H9 (cell line): ENCODE data around the gene AGAP3. TPM values are rescaled to one million over a fixed set of nuclear protein-coding genes. Genes with fewer than 3 reads are reported as not detected.

Source experiments
- DNase-seq: peaks from one replicate; pipeline ENCODE4 v3.0.0-alpha.2; 2017
- H2AFZ ChIP-seq: one replicate; pipeline ENCODE4 v1.6.1; 2013; ENCODE audit warnings: mild to moderate bottlenecking, low read length, control low read depth, moderate library complexity
- H2AK5ac ChIP-seq: 2 replicates; pipeline ENCODE4 v1.6.1; 2013; ENCODE audit warnings: low read length, control low read depth, mixed read lengths; ENCODE audit not compliant: insufficient read length
- H2BK120ac ChIP-seq: one replicate; pipeline ENCODE4 v1.6.1; 2013; ENCODE audit warnings: low read depth, mild to moderate bottlenecking, low read length, control low read depth, inconsistent platforms; ENCODE audit not compliant: poor library complexity, severe bottlenecking
- H2BK12ac ChIP-seq: 2 replicates; pipeline ENCODE4 v1.6.1; 2013; ENCODE audit warnings: low read length, control low read depth, mixed read lengths, low read depth; ENCODE audit not compliant: insufficient read length
- H2BK15ac ChIP-seq: 2 replicates; pipeline ENCODE4 v1.6.1; 2013; ENCODE audit warnings: low read depth, low read length, control low read depth
- H2BK20ac ChIP-seq: one replicate; pipeline ENCODE4 v1.6.1; 2013; ENCODE audit warnings: low read depth, mild to moderate bottlenecking, low read length, control low read depth, inconsistent platforms; ENCODE audit not compliant: poor library complexity, severe bottlenecking
- H2BK5ac ChIP-seq: 2 replicates; pipeline ENCODE4 v1.6.1; 2013; ENCODE audit warnings: low read length, control low read depth, mixed read lengths; ENCODE audit not compliant: insufficient read length
- H3K14ac ChIP-seq: 2 replicates; pipeline ENCODE4 v1.6.1; 2013; ENCODE audit warnings: low read length, control low read depth; ENCODE audit not compliant: insufficient read depth
- H3K18ac ChIP-seq: 2 replicates; pipeline ENCODE4 v1.6.1; 2013; ENCODE audit warnings: low read depth, mild to moderate bottlenecking, mixed read lengths, low read length, control low read depth; ENCODE audit not compliant: insufficient read length
- H3K23ac ChIP-seq: 2 replicates; pipeline ENCODE4 v1.6.1; 2013; ENCODE audit warnings: low read length, control low read depth, mixed read lengths, low read depth; ENCODE audit not compliant: insufficient read length
- H3K23me2 ChIP-seq: 2 replicates; pipeline ENCODE4 v1.6.1; 2013; ENCODE audit warnings: low read depth, mild to moderate bottlenecking, mixed read lengths, low read length, control low read depth; ENCODE audit not compliant: insufficient read length, poor library complexity, severe bottlenecking
- H3K27ac ChIP-seq: 2 replicates; pipeline ENCODE4 v1.5.1; 2013; ENCODE audit warnings: low read length, control low read depth, mixed read lengths, low read depth; ENCODE audit not compliant: insufficient read length
- H3K27me3 ChIP-seq: 2 replicates; pipeline ENCODE4 v1.6.1; 2013; ENCODE audit warnings: low read length, control low read depth, inconsistent platforms; ENCODE audit not compliant: insufficient read depth
- H3K4ac ChIP-seq: 2 replicates; pipeline ENCODE4 v1.6.1; 2013; ENCODE audit warnings: low read depth, mild to moderate bottlenecking, control low read depth, inconsistent platforms, low read length, moderate library complexity
- H3K4me1 ChIP-seq: 2 replicates; pipeline ENCODE4 v1.6.1; 2013; ENCODE audit warnings: low read length, control low read depth, inconsistent platforms; ENCODE audit not compliant: insufficient read depth
- H3K4me2 ChIP-seq: 2 replicates; pipeline ENCODE4 v1.6.1; 2013; ENCODE audit warnings: low read length, control low read depth, mixed read lengths; ENCODE audit not compliant: insufficient read length, insufficient read depth
- H3K56ac ChIP-seq: 2 replicates; pipeline ENCODE4 v1.6.1; 2013; ENCODE audit warnings: low read depth, mild to moderate bottlenecking, mixed read lengths, low read length, control low read depth; ENCODE audit not compliant: insufficient read length
- H3K79me1 ChIP-seq: 2 replicates; pipeline ENCODE4 v1.6.1; 2013; ENCODE audit warnings: low read depth, mild to moderate bottlenecking, moderate library complexity, low read length, control low read depth, inconsistent platforms; ENCODE audit not compliant: insufficient read depth, poor library complexity, severe bottlenecking
- H3K79me2 ChIP-seq: 2 replicates; pipeline ENCODE4 v1.6.1; 2013; ENCODE audit warnings: low read length, control low read depth, inconsistent platforms; ENCODE audit not compliant: insufficient read depth
- H3K9ac ChIP-seq: 2 replicates; pipeline ENCODE4 v1.6.1; 2013; ENCODE audit warnings: low read length, control low read depth, mixed read lengths; ENCODE audit not compliant: insufficient read length; ENCODE audit errors: extremely low read depth
- H3K9me3 ChIP-seq: one replicate; pipeline ENCODE4 v1.6.1; 2013; ENCODE audit warnings: low read depth, low read length, inconsistent platforms; ENCODE audit not compliant: control insufficient read depth
- H3T11ph ChIP-seq: one replicate; pipeline ENCODE4 v1.6.1; 2013; ENCODE audit warnings: mild to moderate bottlenecking, low read length, control low read depth, inconsistent platforms
- H4K20me1 ChIP-seq: one replicate; pipeline ENCODE4 v1.6.1; 2013; ENCODE audit not compliant: control insufficient read depth, insufficient read length, insufficient read depth
- H4K5ac ChIP-seq: 2 replicates; pipeline ENCODE4 v1.6.1; 2013; ENCODE audit warnings: low read depth, mild to moderate bottlenecking, mixed read lengths, low read length, control low read depth; ENCODE audit not compliant: insufficient read length
- H4K8ac ChIP-seq: replicated peaks from 2 replicates; pipeline ENCODE4 v1.6.1; 2013; ENCODE audit warnings: low read length, control low read depth, mixed read lengths, low read depth; ENCODE audit not compliant: insufficient read length
- H4K91ac ChIP-seq: 2 replicates; pipeline ENCODE4 v1.6.1; 2013; ENCODE audit warnings: low read depth, mild to moderate bottlenecking, moderate library complexity, mixed read lengths, low read length, control low read depth; ENCODE audit not compliant: insufficient read length
- H3K27ac Mint-ChIP-seq, 3 experiments: 2 replicates in 2 of 3; 3 replicates in 1 of 3; pipeline ENCODE4 v1.8.0; 2020 to 2021; ENCODE audit warnings: mixed read lengths in 3 of 3, mild to moderate bottlenecking in 1 of 3, moderate library complexity in 1 of 3
- H3K27me3 Mint-ChIP-seq: 2 replicates; pipeline ENCODE4 v1.8.0; 2021; ENCODE audit warnings: low read depth, mild to moderate bottlenecking, moderate library complexity, mixed read lengths
- H3K36me3 Mint-ChIP-seq, 3 experiments: 2 replicates in 2 of 3; 3 replicates in 1 of 3; pipeline ENCODE4 v1.8.0; 2020 to 2021; ENCODE audit warnings: low read depth in 3 of 3, mixed read lengths in 3 of 3; ENCODE audit not compliant: insufficient read depth in 1 of 3
- H3K4me1 Mint-ChIP-seq, 2 experiments: 2 replicates each; pipeline ENCODE4 v1.8.0; 2020; ENCODE audit warnings: mixed read lengths in 2 of 2
- H3K4me3 Mint-ChIP-seq, 2 experiments: 2 replicates in 1 of 2; 3 replicates in 1 of 2; pipeline ENCODE4 v1.8.0; 2020 to 2021; ENCODE audit warnings: mild to moderate bottlenecking in 2 of 2, mixed read lengths in 2 of 2, moderate library complexity in 1 of 2
- H3K9me3 Mint-ChIP-seq, 2 experiments: 2 replicates in 1 of 2; 3 replicates in 1 of 2; pipeline ENCODE4 v1.8.0; 2020; ENCODE audit warnings: mild to moderate bottlenecking in 2 of 2, mixed read lengths in 2 of 2, moderate library complexity in 1 of 2
- WGBS: extraction: QIAGEN DNeasy Blood & Tissue Kit; methylation state at CpG from one replicate; pipeline ENCODE4 v1.1.7; 2013; ENCODE audit warnings: missing lambda C conversion rate, low lambda C conversion rate, mixed read lengths; ENCODE audit not compliant: insufficient read length; ENCODE audit errors: extremely low coverage; 5-methylcytosine and 5-hydroxymethylcytosine counted together
- total RNA-seq: library from RNA; stranded (reverse); gene quantifications from 2 replicates; pipeline ENCODE4 v1.2.1, GENCODE V29; 2021
- TF ChIP-seq, protein P1 (sequence below): fragments of 200-600 bp; sonication (generic); conservative IDR thresholded peaks from 3 replicates; pipeline ENCODE4 v1.8.0; 2021; ENCODE audit warnings: antibody characterized with exemption, mild to moderate bottlenecking

Gene AGAP3
- total RNA-seq, 1 experiment from 2014 or later: 97.7 TPM

DNA sequence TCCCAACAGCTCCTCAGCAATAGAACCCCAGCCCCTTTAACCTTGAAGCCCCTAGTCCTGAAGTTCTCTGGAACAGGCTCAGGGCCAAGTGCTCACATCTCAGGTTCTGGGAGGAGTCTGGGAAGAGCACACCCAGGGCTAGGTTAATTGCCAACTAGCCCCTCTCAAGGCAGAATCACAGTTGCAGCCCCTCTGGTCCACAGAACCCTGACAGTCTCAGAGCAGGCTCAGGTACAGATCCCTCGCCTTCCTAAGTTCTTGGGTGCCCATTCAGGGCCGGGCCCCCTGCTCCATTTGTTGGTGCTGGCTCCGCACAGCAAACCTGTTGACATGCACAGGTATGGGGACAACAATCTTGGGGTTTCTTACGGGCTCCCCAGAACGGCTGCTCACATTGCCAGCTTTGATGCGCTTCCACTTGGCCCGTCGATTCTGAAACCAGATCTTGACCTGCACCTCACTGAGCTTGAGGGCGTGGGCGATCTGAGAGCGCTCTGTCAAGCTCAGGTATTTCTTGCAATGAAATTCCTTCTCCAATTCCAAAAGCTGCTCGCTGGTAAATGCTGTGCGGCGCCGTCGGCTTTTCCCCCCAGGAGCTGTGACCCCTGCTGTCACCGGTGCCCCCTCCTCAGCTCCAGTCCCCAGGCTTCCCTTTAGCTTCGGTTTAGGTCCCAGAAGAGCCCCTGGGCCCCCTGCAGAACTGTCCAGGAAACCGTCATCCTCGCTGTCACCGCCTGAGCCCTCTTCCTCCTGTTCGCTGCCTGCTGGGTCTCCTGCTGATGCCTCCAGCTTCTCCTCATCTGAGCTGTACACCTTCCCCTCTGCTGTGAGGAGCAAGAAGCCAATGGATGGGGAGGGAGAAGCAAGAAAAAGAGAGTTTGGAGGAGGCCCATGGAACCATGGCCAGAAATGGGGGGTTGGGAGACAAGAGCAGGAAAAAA is 62.3 kb downstream of the AGAP3 start:
- DNase-seq: no peak
- Histone ChIP-seq H3K9me3 (no peaks in the 10 kb centered on the region), H4K8ac (no peak overlapping the region), H3K56ac (no peak overlapping the region), H3K9ac (no peak overlapping the region), H3T11ph (no peak overlapping the region), H3K27me3 (no peaks in the 10 kb centered on the region; the same call in 1 of the 2 replicates), H4K91ac (no peak overlapping the region), H3K4ac (no peak overlapping the region), H2BK12ac (no peak overlapping the region), H3K23me2 (no peaks in the 10 kb centered on the region), H3K4me1 (no peaks in the 10 kb centered on the region), H3K23ac (no peak overlapping the region), H2AFZ (no peak overlapping the region), H3K27ac (no peak overlapping the region), H4K5ac (no peak overlapping the region), H3K4me2 (no peak overlapping the region), H3K14ac (no peak overlapping the region; the same call in 1 of the 2 replicates), H2BK120ac (no peak overlapping the region), H2BK15ac (no peak overlapping the region), H2AK5ac (no peak overlapping the region), H3K79me2 (no peaks in the 10 kb centered on the region), H4K20me1 (no peaks in the 10 kb centered on the region), H2BK20ac (no peak overlapping the region), H2BK5ac (no peak overlapping the region), H3K18ac (no peak overlapping the region), H3K79me1 (no peaks in the 10 kb centered on the region)
- H3K9me3 Mint-ChIP-seq: no peaks in the 10 kb centered on the region
- no peak overlapping the region for H3K27ac Mint-ChIP-seq
- no CpG with 5 or more reads among the region's 22 CpGs for WGBS
- peaks cover 24% of the 10 kb centered on the region for H3K27me3 Mint-ChIP-seq
- peaks cover 18 to 30% of the 10 kb centered on the region in 2 experiments for H3K4me1 Mint-ChIP-seq
- H3K4me3 Mint-ChIP-seq: no peak overlapping the region
- peaks cover 3 to 9% (median 7%) of the 10 kb centered on the region in 3 experiments; a peak in 6 of 7 replicates for H3K36me3 Mint-ChIP-seq
- TF ChIP-seq, protein P1, sequence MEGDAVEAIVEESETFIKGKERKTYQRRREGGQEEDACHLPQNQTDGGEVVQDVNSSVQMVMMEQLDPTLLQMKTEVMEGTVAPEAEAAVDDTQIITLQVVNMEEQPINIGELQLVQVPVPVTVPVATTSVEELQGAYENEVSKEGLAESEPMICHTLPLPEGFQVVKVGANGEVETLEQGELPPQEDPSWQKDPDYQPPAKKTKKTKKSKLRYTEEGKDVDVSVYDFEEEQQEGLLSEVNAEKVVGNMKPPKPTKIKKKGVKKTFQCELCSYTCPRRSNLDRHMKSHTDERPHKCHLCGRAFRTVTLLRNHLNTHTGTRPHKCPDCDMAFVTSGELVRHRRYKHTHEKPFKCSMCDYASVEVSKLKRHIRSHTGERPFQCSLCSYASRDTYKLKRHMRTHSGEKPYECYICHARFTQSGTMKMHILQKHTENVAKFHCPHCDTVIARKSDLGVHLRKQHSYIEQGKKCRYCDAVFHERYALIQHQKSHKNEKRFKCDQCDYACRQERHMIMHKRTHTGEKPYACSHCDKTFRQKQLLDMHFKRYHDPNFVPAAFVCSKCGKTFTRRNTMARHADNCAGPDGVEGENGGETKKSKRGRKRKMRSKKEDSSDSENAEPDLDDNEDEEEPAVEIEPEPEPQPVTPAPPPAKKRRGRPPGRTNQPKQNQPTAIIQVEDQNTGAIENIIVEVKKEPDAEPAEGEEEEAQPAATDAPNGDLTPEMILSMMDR: no peak
